Retinal pigment epithelial cell (primary cell): ENCODE results near the gene NOS1AP.

Experiments
- DNase-seq: peaks from one replicate; pipeline ENCODE4 v3.0.0-alpha.2; 2010; ENCODE audit warnings: low read depth
- H3K4me3 ChIP-seq: 2 replicates; pipeline ENCODE4 v1.5.1; 2011; ENCODE audit warnings: mild to moderate bottlenecking, low read length, control low read depth, moderate library complexity
- TF ChIP-seq, protein P1 (sequence below): conservative IDR thresholded peaks from 2 replicates; pipeline ENCODE4 v1.5.1; 2011; ENCODE audit warnings: low read depth, low read length, control low read depth, inconsistent platforms

NOS1AP gene

DNA sequence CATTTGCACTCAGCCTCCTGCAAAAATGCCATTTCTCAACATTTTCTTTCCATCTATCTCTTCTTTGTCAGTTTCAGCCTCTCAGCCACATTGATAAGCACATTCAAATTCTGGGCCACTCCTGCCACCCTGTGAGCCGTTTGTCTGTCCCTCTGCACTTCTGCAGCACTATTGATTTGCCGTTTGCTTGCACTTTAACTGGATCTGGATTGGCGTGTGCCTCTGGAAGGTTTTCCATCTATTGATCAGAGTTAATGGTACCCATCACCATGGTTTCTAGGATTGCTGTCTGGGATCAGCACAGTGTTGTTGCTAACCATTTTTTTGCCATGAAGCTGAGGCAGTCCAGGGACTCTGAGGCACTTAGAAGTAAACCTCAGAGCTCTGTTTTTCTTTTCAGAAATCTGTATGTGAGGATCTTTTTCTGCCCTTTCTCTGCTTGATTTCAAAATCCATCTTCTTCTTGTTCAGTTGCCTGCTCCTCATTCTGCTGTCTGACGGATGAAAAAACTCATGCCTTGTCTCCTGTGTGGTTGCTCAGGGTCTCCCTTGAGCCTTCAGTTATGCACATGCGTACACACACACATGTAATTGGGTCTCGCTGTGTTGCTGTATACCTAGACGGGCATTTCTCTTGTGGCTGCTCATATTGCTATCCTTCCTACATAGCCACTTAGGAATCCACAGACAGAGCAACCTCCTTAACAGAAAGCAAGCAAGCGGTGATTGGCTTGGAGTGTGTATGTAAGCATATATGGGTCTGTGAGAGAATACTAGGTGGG, 67.9 kb downstream of the NOS1AP start:
- no peak for DNase-seq
- no peak overlapping the region for H3K4me3 ChIP-seq
- TF ChIP-seq, protein P1, sequence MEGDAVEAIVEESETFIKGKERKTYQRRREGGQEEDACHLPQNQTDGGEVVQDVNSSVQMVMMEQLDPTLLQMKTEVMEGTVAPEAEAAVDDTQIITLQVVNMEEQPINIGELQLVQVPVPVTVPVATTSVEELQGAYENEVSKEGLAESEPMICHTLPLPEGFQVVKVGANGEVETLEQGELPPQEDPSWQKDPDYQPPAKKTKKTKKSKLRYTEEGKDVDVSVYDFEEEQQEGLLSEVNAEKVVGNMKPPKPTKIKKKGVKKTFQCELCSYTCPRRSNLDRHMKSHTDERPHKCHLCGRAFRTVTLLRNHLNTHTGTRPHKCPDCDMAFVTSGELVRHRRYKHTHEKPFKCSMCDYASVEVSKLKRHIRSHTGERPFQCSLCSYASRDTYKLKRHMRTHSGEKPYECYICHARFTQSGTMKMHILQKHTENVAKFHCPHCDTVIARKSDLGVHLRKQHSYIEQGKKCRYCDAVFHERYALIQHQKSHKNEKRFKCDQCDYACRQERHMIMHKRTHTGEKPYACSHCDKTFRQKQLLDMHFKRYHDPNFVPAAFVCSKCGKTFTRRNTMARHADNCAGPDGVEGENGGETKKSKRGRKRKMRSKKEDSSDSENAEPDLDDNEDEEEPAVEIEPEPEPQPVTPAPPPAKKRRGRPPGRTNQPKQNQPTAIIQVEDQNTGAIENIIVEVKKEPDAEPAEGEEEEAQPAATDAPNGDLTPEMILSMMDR, result no peak

DNA sequence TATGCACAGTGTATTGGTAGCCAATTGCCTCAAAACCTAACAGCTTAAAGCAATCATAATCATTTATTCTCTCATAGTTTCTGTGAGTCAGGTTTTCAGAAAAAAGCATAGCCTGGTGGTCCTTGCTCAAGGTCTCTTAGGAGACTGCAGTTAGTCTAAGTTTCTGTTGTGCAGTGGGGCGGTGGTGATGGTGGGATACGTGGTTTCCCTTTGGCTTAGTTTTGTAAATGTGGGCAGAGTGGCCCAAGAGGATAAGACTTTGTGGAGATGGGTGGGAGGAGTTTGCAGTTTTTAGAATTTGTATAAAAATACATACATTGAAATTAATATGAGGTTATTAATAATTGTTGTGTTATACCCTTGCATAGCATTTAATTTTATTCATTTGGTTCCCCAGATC, 68.6 kb downstream of the NOS1AP start:
- TF ChIP-seq, protein P1, result no peak
- H3K4me3 ChIP-seq, result no peak overlapping the region
- no peak for DNase-seq

DNA sequence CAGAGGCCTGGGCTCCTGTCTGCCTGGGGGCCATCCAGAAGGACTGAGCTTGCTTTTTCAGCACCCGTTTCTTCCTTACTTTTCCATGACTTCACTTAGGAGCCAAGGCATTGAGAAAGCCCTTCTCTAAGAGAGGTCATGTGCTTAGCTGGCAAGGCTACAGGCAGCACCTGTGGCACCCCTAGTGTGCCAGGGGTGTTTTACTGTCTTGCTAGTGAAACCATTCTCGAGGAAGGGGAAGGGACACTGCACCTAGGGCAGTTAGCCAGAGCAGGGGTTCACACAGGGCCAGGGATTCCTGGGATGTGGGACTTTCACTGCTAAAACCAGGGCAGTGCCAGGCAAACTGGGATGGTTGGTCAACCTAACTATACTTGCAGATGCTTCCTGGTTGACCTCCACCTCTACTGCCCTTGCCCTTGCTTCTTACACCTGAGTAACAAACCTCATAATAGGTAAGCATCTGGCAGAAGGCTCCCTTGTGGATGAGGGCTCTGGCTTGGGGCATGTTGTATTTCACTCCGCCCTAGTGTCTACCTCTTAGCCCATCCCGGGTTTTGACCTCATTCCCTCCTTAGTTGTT, 69.2 kb downstream of the NOS1AP start:
- no peak overlapping the region for H3K4me3 ChIP-seq
- TF ChIP-seq, protein P1, result no peak
- no peak for DNase-seq

DNA sequence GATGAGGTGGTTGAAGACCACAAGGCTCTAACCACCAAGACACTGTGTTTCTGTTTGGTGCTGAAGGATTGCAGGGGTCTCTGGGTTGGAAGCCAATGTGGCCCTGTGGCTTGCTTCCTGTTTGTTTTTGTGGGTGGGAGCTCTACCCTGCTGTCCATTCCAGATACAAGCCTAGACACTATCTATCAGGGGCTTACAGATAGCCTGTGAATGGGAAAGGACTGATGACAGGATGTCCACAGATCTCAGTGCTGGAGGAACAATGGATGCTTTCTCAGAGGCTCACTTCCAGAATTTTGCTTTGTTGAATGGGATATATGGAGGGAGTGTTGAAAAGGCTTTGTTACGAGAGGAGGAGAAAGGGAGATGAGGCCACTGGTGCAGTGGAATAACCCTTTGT, 69.7 kb downstream of the NOS1AP start:
- TF ChIP-seq, protein P1, result no peak
- DNase-seq, result no peak
- H3K4me3 ChIP-seq, result no peak overlapping the region

DNA sequence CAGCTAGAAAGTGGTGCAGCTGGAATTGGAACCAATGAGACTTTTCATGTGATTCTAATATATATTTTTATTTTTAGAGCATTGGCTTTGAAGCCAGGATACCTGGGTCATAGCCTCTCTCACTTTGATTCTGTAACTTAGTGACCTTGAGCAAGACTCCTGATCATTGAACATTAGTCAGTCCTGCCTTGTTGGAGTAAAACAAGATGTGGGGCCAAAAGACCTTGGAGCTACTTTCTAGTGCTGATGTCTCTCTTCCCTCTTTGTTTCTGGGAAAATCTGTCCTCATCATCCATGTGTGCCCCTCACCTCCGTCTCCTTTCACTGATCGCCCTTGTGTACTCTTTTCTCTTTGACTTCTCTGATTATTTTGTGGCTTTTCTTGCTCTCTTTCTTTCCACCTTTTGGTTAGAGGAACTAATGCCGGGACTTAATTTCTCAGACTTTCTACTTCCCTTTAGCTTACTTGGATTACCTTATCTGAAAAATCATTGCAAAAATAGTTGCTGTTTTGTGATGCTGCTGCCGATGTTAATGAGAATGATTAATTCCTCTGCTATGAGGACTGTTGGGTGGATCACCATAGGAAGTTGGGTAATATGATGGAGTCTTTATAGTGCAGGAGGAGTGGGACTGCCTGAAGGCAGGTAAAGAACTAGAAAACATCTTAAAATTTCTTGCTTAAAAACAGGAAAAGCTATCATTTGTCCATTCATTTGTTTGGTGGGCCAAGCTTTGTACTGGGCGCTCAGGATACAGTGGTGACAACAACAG, 72.0 kb downstream of the NOS1AP start:
- TF ChIP-seq, protein P1, result no peak
- DNase-seq, result peak; percentile 62
- no peak overlapping the region for H3K4me3 ChIP-seq

DNA sequence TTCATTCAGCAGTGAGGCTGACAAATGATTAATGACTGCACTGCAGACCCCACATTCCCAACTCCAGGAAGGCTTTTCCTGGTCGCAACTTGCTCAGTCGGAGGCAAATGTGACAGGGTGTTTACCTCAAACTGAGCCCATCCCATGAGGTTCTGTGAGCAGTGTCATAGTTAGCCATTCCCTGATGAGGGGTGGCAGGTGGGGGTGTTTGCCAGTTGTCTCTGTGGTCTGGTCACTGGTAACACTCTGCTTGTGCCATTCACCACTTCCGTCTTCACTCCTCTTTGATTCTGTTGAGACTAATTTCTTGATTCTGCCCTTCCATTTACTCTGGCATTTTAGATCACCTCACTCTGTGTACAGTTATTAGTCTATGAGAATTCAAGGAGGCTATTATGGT, 73.5 kb downstream of the NOS1AP start:
- no peak for DNase-seq
- TF ChIP-seq, protein P1, result no peak
- no peak overlapping the region for H3K4me3 ChIP-seq
